ENCODE data around the gene PNPLA6.

- TF ChIP-seq CTCF (IDR thresholded peaks at IDR 0.05) = no peak
- no peak for TF ChIP-seq POLR2A (IDR thresholded peaks at IDR 0.05)
Measured at GRCh38 chr19:7589822-7590221, 54.3 kb downstream of the PNPLA6 start.
